Neural progenitor cell (in vitro differentiated cells): ENCODE measurements around the gene GTF3C4. TPM values are rescaled to one million over a fixed set of nuclear protein-coding genes. Genes with fewer than 3 reads are reported as not detected.

Experiments
- DNase-seq: peaks from one replicate; pipeline ENCODE4 v3.0.0-alpha.2; 2016; ENCODE audit warnings: low spot score
- H2AFZ ChIP-seq: fragments of 200-600 bp; sonication (generic); replicated peaks from 2 replicates; pipeline ENCODE4 v1.6.1; 2016; ENCODE audit warnings: antibody characterized with exemption
- H3F3A ChIP-seq: fragments of 200-600 bp; sonication (generic); 2 replicates; pipeline ENCODE4 v1.6.1; 2016; ENCODE audit warnings: antibody characterized with exemption, low read depth
- H3K27ac ChIP-seq: fragments of 200-600 bp; sonication (generic); 2 replicates; pipeline ENCODE4 v1.5.1; 2016; ENCODE audit warnings: mild to moderate bottlenecking
- H3K27me3 ChIP-seq: fragments of 200-600 bp; sonication (generic); 2 replicates; pipeline ENCODE4 v1.6.1; 2016; ENCODE audit warnings: mild to moderate bottlenecking, moderate library complexity
- H3K36me3 ChIP-seq: fragments of 200-600 bp; sonication (generic); 2 replicates; pipeline ENCODE4 v1.5.1; 2016
- H3K4me1 ChIP-seq: fragments of 200-600 bp; sonication (generic); 2 replicates; pipeline ENCODE4 v1.6.1; 2016; ENCODE audit warnings: mixed run types
- H3K4me2 ChIP-seq: fragments of 200-600 bp; sonication (generic); 2 replicates; pipeline ENCODE4 v1.6.1; 2016
- H3K4me3 ChIP-seq: fragments of 200-600 bp; sonication (generic); 2 replicates; pipeline ENCODE4 v1.5.1; 2016
- H3K79me2 ChIP-seq: fragments of 200-600 bp; sonication (generic); 2 replicates; pipeline ENCODE4 v1.6.1; 2016; ENCODE audit warnings: low read depth
- H3K9ac ChIP-seq: fragments of 200-600 bp; sonication (generic); 2 replicates; pipeline ENCODE4 v1.6.1; 2016
- H3K9me3 ChIP-seq: fragments of 200-600 bp; sonication (generic); 2 replicates; pipeline ENCODE4 v1.5.1; 2016; ENCODE audit warnings: low read depth
- H4K20me1 ChIP-seq: fragments of 200-600 bp; sonication (generic); 2 replicates; pipeline ENCODE4 v1.6.1; 2016; ENCODE audit warnings: low read depth
- H3K27ac Mint-ChIP-seq: 3 replicates; pipeline ENCODE4 v1.8.0; 2021; ENCODE audit warnings: mixed read lengths
- H3K27me3 Mint-ChIP-seq: 2 replicates; pipeline ENCODE4 v1.8.0; 2022; ENCODE audit warnings: low read depth, mild to moderate bottlenecking, inconsistent platforms, moderate library complexity, mixed read lengths; ENCODE audit not compliant: insufficient read depth
- H3K36me3 Mint-ChIP-seq: 3 replicates; pipeline ENCODE4 v1.8.0; 2021; ENCODE audit warnings: mixed read lengths
- H3K4me1 Mint-ChIP-seq: 3 replicates; pipeline ENCODE4 v1.8.0; 2021; ENCODE audit warnings: mixed read lengths
- H3K4me3 Mint-ChIP-seq: 3 replicates; pipeline ENCODE4 v1.8.0; 2021; ENCODE audit warnings: mild to moderate bottlenecking, moderate library complexity, mixed read lengths
- H3K9me3 Mint-ChIP-seq: 3 replicates; pipeline ENCODE4 v1.8.0; 2020; ENCODE audit warnings: mixed read lengths
- EZH2 ChIP-seq: fragments of 200-600 bp; sonication (generic); IDR thresholded peaks from 2 replicates; pipeline ENCODE4 v1.6.1; 2017; ENCODE audit warnings: antibody characterized with exemption, mild to moderate bottlenecking, moderate library complexity
- EZH2phosphoT487 ChIP-seq: fragments of 200-600 bp; sonication (generic); IDR thresholded peaks from 2 replicates; pipeline ENCODE4 v1.6.1; 2017; ENCODE audit warnings: antibody characterized with exemption
- total RNA-seq: library from RNA; depleted of rRNA; stranded (reverse); fragments of >200 nt; gene quantifications from 2 replicates; pipeline ENCODE4 v1.2.3, GENCODE V29; 2015; ENCODE audit warnings: low replicate concordance
- TF ChIP-seq, protein P1 (sequence below): fragments of 200-600 bp; sonication (generic); IDR thresholded peaks from 2 replicates; pipeline ENCODE4 v1.5.1; 2017; ENCODE audit warnings: antibody characterized with exemption, mild to moderate bottlenecking

GTF3C4 gene
- total RNA-seq, 1 donor from 2014 or later, result 31.4 TPM

DNA sequence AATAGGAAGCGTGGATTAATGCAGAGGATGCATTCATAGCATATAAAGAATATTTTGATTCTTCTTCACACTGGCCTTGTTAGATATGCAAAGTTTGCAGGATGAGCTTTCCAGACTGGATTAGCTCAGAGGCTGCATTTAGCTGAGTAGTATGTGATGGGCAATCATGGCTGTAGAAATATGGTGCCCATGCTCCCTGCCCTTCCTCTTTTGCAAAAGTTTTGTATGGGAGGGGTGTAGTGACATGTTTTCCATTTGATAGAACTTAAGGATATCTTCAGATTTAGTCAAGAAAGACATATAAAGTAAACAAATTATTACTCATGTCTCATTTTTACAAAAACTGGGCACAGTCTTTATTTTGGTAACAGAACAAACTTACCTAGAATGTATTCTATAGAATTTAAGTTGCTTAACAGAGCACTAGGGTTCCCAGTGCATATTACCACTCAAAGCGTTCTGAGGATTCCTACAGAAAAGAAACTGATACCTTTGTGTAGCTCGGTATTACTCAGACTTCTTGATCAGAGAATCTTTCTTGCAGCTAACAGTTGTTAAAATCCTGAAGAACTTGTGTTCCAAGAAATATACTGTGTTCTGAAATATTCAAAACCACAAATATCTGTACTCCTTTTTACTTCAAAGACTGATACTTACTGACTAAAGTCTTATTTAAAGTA, 9.8 kb downstream of the GTF3C4 start:
- no peaks in the 10 kb centered on the region for H3K4me1 Mint-ChIP-seq
- Histone ChIP-seq H3K36me3 (peaks cover 7% of the 10 kb centered on the region), H3K4me1 (no peaks in the 10 kb centered on the region), H3K27ac (no peak overlapping the region), H2AFZ (no peak overlapping the region), H4K20me1 (peaks cover 94% of the 10 kb centered on the region), H3K79me2 (peaks cover 90% of the 10 kb centered on the region), H3K4me3 (no peak overlapping the region), H3K27me3 (no peaks in the 10 kb centered on the region), H3K4me2 (no peak overlapping the region), H3F3A (no peaks in the 10 kb centered on the region), H3K9ac (no peak overlapping the region), H3K9me3 (no peaks in the 10 kb centered on the region)
- H3K36me3 Mint-ChIP-seq, result peaks cover 49% of the 10 kb centered on the region
- H3K4me3 Mint-ChIP-seq, result no peak overlapping the region
- H3K27ac Mint-ChIP-seq, result no peak overlapping the region
- H3K9me3 Mint-ChIP-seq, result no peaks in the 10 kb centered on the region
- no peaks in the 10 kb centered on the region for H3K27me3 Mint-ChIP-seq
- DNase-seq, result no peak
- TF ChIP-seq EZH2, result no peak
- TF ChIP-seq, protein P1, sequence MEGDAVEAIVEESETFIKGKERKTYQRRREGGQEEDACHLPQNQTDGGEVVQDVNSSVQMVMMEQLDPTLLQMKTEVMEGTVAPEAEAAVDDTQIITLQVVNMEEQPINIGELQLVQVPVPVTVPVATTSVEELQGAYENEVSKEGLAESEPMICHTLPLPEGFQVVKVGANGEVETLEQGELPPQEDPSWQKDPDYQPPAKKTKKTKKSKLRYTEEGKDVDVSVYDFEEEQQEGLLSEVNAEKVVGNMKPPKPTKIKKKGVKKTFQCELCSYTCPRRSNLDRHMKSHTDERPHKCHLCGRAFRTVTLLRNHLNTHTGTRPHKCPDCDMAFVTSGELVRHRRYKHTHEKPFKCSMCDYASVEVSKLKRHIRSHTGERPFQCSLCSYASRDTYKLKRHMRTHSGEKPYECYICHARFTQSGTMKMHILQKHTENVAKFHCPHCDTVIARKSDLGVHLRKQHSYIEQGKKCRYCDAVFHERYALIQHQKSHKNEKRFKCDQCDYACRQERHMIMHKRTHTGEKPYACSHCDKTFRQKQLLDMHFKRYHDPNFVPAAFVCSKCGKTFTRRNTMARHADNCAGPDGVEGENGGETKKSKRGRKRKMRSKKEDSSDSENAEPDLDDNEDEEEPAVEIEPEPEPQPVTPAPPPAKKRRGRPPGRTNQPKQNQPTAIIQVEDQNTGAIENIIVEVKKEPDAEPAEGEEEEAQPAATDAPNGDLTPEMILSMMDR, result no peak
- no peak for TF ChIP-seq EZH2phosphoT487

GRCh38 chr9:132681561-132681960, 11.3 kb downstream of the GTF3C4 start:
- Histone ChIP-seq H3K27ac (no peak overlapping the region), H3K4me2 (no peak overlapping the region), H3K36me3 (peaks cover 11% of the 10 kb centered on the region), H3K27me3 (no peaks in the 10 kb centered on the region), H3K79me2 (peaks cover 77% of the 10 kb centered on the region), H2AFZ (no peak overlapping the region), H3K9me3 (no peaks in the 10 kb centered on the region), H3K4me1 (no peaks in the 10 kb centered on the region), H4K20me1 (peaks cover 88% of the 10 kb centered on the region), H3K4me3 (no peak overlapping the region), H3K9ac (no peak overlapping the region), H3F3A (no peaks in the 10 kb centered on the region)
- no peak overlapping the region for H3K4me3 Mint-ChIP-seq
- no peak for DNase-seq
- no peak overlapping the region for H3K27ac Mint-ChIP-seq
- H3K27me3 Mint-ChIP-seq, result no peaks in the 10 kb centered on the region
- H3K9me3 Mint-ChIP-seq, result no peaks in the 10 kb centered on the region
- TF ChIP-seq EZH2 (no peak), EZH2phosphoT487 (no peak)
- TF ChIP-seq, protein P1, result no peak
- peaks cover 54% of the 10 kb centered on the region for H3K36me3 Mint-ChIP-seq
- H3K4me1 Mint-ChIP-seq, result no peaks in the 10 kb centered on the region

DNA sequence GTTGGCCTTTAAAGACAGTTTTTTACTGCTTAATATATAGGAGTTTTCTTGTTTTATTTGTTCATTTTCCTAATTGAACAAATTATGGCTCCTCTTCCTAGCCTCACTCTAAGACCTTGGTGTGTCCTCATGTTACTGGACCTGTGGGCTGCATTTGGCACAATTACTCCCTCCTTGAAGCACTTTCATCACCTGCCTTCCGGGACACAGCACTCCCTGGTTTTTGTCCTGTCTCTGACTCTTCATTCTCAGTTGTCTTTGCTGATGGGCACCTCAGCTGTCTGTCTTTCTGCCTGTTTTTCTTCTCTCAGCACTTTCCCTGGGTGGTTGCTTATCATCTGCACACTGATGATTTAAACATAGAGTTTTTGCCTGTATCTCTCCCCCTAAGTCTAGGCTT, 13.6 kb downstream of the GTF3C4 start:
- H3K27ac Mint-ChIP-seq, result no peak overlapping the region
- no peak overlapping the region for H3K4me3 ChIP-seq
- H3K36me3 ChIP-seq, result peaks cover 19% of the 10 kb centered on the region
- H3K27ac ChIP-seq, result no peak overlapping the region
- no peak overlapping the region for H3K4me2 ChIP-seq
- H3K79me2 ChIP-seq, result peaks cover 54% of the 10 kb centered on the region
- TF ChIP-seq, protein P1, result no peak
- TF ChIP-seq EZH2 (no peak), EZH2phosphoT487 (no peak)
- H3F3A ChIP-seq, result no peaks in the 10 kb centered on the region
- no peaks in the 10 kb centered on the region for H3K27me3 Mint-ChIP-seq
- no peaks in the 10 kb centered on the region for H3K9me3 Mint-ChIP-seq
- H4K20me1 ChIP-seq, result peaks cover 79% of the 10 kb centered on the region
- DNase-seq, result no peak
- H3K9me3 ChIP-seq, result no peaks in the 10 kb centered on the region
- H3K9ac ChIP-seq, result no peak overlapping the region
- H2AFZ ChIP-seq, result no peak overlapping the region
- no peaks in the 10 kb centered on the region for H3K27me3 ChIP-seq
- no peaks in the 10 kb centered on the region for H3K4me1 ChIP-seq
- peaks cover 55% of the 10 kb centered on the region for H3K36me3 Mint-ChIP-seq
- H3K4me3 Mint-ChIP-seq, result no peak overlapping the region
- H3K4me1 Mint-ChIP-seq, result no peaks in the 10 kb centered on the region
